ENCODE data around the gene MGMT.

Gene MGMT

DNA sequence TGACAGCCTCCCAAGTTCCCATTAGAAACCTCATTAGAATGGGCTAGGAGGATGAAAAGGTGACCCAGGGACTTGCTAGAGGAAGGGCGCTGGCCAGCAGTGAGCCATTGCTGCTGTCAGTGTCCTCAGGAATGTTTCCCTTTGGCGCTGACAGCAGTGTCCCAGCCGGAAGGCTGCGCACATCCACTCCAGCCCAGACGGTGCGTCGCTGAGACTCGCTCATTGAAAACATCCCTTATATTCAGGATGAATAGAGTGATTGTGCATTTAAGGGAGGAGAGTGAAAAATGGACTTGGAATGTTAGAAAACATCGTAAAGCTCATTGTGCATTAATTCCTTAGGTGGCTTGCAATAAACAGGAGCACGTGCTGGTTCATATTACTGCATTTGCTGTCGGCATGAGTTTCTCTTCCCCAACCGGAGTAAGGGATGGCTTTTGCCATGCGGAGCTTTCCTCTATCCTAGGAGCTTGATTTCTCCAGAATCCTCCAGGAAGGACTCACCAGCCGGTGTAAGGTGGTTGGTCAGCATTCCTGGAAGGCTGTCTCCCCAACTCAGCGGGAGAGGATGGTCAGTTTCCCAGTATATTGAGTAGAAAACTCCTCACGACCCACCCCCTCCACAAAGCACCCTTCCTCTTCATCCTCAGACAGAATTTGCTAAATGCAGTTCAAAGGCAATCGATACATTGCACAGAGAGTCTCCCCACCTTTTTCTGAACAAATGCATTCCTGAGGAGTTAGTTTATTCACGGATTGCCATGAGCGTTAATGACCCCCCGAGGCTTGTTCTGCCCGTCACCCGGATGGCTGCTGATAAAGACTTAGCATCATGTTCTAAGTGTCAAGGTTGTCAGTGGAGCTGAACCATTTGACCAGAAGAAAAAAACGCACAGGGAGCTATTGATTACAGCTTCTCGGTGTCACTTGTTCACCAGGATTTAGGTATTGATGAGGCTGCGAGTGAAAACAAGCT is 295.2 kb downstream of the MGMT start:
- H3K27ac ChIP-seq (ENCODE audit: low read length): no peak overlapping the region
- no peaks in the 10 kb centered on the region for H3K27me3 ChIP-seq (replicated peaks; ENCODE audit: insufficient read depth, low read length)
- no peak overlapping the region for H3K9ac ChIP-seq (ENCODE audit: low read length)
- no peak for DNase-seq
- H3K4me3 ChIP-seq (ENCODE audit: low read length): no peak overlapping the region
- no peaks in the 10 kb centered on the region for H3K4me1 ChIP-seq (ENCODE audit: low read length)
- no peaks in the 10 kb centered on the region for H3K79me2 ChIP-seq (ENCODE audit: low read length)
- H3K4me2 ChIP-seq (ENCODE audit: low read depth, low read length): no peak overlapping the region
- H3K9me3 ChIP-seq (replicated peaks; ENCODE audit: insufficient read depth, low read length): no peaks in the 10 kb centered on the region
- no peaks in the 10 kb centered on the region for H3K36me3 ChIP-seq (replicated peaks; ENCODE audit: insufficient read depth, low read length)
- TF ChIP-seq EZH2phosphoT487 (IDR thresholded peaks at IDR 0.05; ENCODE audit: low read length) (no peak), EZH2 (optimal IDR thresholded peaks at IDR 0.05; ENCODE audit: low read depth, low read length) (no peak), CTCF (IDR thresholded peaks at IDR 0.05; ENCODE audit: low read length) (no peak)
- H2AFZ ChIP-seq (ENCODE audit: low read length): no peak overlapping the region
- H3K9me2 ChIP-seq (replicated peaks; ENCODE audit: insufficient read depth, low read length): no peaks in the 10 kb centered on the region
- H4K20me1 ChIP-seq (ENCODE audit: insufficient read depth, low read length): no peaks in the 10 kb centered on the region
- H3F3A ChIP-seq (ENCODE audit: insufficient read depth, low read length): no peaks in the 10 kb centered on the region

- Histone ChIP-seq H3K79me2 (ENCODE audit: low read length) (no peaks in the 10 kb centered on the region), H3K4me3 (ENCODE audit: low read length) (no peak overlapping the region), H3K4me2 (ENCODE audit: low read depth, low read length) (no peak overlapping the region), H3K27ac (ENCODE audit: low read length) (no peak overlapping the region), H2AFZ (ENCODE audit: low read length) (no peak overlapping the region), H3K9ac (ENCODE audit: low read length) (no peak overlapping the region), H3K9me3 (replicated peaks; ENCODE audit: insufficient read depth, low read length) (no peaks in the 10 kb centered on the region), H3K9me2 (replicated peaks; ENCODE audit: insufficient read depth, low read length) (no peaks in the 10 kb centered on the region), H3K27me3 (replicated peaks; ENCODE audit: insufficient read depth, low read length) (no peaks in the 10 kb centered on the region), H3K36me3 (replicated peaks; ENCODE audit: insufficient read depth, low read length) (no peaks in the 10 kb centered on the region), H3K4me1 (ENCODE audit: low read length) (no peaks in the 10 kb centered on the region), H4K20me1 (ENCODE audit: insufficient read depth, low read length) (no peaks in the 10 kb centered on the region), H3F3A (ENCODE audit: insufficient read depth, low read length) (no peaks in the 10 kb centered on the region)
- TF ChIP-seq EZH2phosphoT487 (IDR thresholded peaks at IDR 0.05; ENCODE audit: low read length) (no peak), CTCF (IDR thresholded peaks at IDR 0.05; ENCODE audit: low read length) (no peak), EZH2 (optimal IDR thresholded peaks at IDR 0.05; ENCODE audit: low read depth, low read length) (no peak)
- DNase-seq: no peak
Observed at GRCh38 chr10:129764011-129764900, 297.2 kb downstream of the MGMT start.

- Histone ChIP-seq H3K27ac (ENCODE audit: low read length) (no peak overlapping the region), H3K9ac (ENCODE audit: low read length) (no peak overlapping the region), H3K4me3 (ENCODE audit: low read length) (no peak overlapping the region), H3K79me2 (ENCODE audit: low read length) (no peaks in the 10 kb centered on the region), H3K27me3 (replicated peaks; ENCODE audit: insufficient read depth, low read length) (no peaks in the 10 kb centered on the region), H3K9me3 (replicated peaks; ENCODE audit: insufficient read depth, low read length) (no peaks in the 10 kb centered on the region), H4K20me1 (ENCODE audit: insufficient read depth, low read length) (no peaks in the 10 kb centered on the region), H2AFZ (ENCODE audit: low read length) (no peak overlapping the region), H3K36me3 (replicated peaks; ENCODE audit: insufficient read depth, low read length) (no peaks in the 10 kb centered on the region), H3K4me2 (ENCODE audit: low read depth, low read length) (no peak overlapping the region), H3F3A (ENCODE audit: insufficient read depth, low read length) (no peaks in the 10 kb centered on the region), H3K4me1 (ENCODE audit: low read length) (no peaks in the 10 kb centered on the region), H3K9me2 (replicated peaks; ENCODE audit: insufficient read depth, low read length) (no peaks in the 10 kb centered on the region)
- DNase-seq: no peak
- TF ChIP-seq EZH2phosphoT487 (IDR thresholded peaks at IDR 0.05; ENCODE audit: low read length) (no peak), CTCF (IDR thresholded peaks at IDR 0.05; ENCODE audit: low read length) (no peak), EZH2 (optimal IDR thresholded peaks at IDR 0.05; ENCODE audit: low read depth, low read length) (no peak)
Observed at GRCh38 chr10:129764901-129765663, 298.0 kb downstream of the MGMT start.
